AG04450 (cell line): ENCODE data around the gene PPP2R5E. TPM values are rescaled to one million over a fixed set of nuclear protein-coding genes. Genes with fewer than 3 reads are reported as not detected.

Source experiments
- CTCF ChIA-PET: fragments of 300-600, 350-600 bp; formaldehyde crosslinking; extraction: SDS; loops from one replicate; lab custom pipeline; 2022; ENCODE audit warnings: antibody characterized with exemption, inconsistent platforms; lab: Charles Lee
- POLR2A ChIA-PET: fragments of 350-600 bp; formaldehyde crosslinking; extraction: SDS; loops from one replicate; lab custom pipeline; 2021; ENCODE audit warnings: antibody characterized with exemption, inconsistent platforms; lab: Yijun Ruan, JAX
- DNase-seq: peaks from one replicate; pipeline ENCODE4 v3.0.0-alpha.2; 2011; ENCODE audit warnings: low read depth, low spot score
- H3K27ac ChIP-seq: one replicate; pipeline ENCODE4 v1.5.1; 2012; ENCODE audit warnings: low read depth, low read length, control low read depth
- H3K27me3 ChIP-seq: one replicate; pipeline ENCODE4 v1.6.0; 2012; ENCODE audit warnings: low read length; ENCODE audit not compliant: control insufficient read depth, insufficient read depth
- H3K4me3 ChIP-seq: 2 replicates; pipeline ENCODE4 v1.5.1; 2011; ENCODE audit warnings: mild to moderate bottlenecking, low read depth, low read length, control low read depth
- H3K9me3 ChIP-seq: 2 replicates; pipeline ENCODE4 v1.5.1; 2012; ENCODE audit warnings: low read length; ENCODE audit not compliant: control insufficient read depth, insufficient read depth
- CTCF ChIP-seq: IDR thresholded peaks from 2 replicates; pipeline ENCODE4 v1.5.1; 2011; ENCODE audit warnings: low read depth, low read length, control low read depth, inconsistent platforms
- polyA plus RNA-seq: library from polyadenylated mRNA; depleted of rRNA; stranded (reverse); fragments of >200 nt; gene quantifications from 2 replicates; pipeline ENCODE4 v1.2.3, GENCODE V29; 2011

The PPP2R5E gene
- polyA plus RNA-seq, 1 experiment: 20.3 TPM

- Histone ChIP-seq H3K27ac (no peak overlapping the region), H3K9me3 (no peaks in the 10 kb centered on the region), H3K27me3 (no peaks in the 10 kb centered on the region), H3K4me3 (no peak overlapping the region)
- ChIA-PET CTCF (no interaction called here), POLR2A (no interaction called here)
- DNase-seq: no peak
- no peak for TF ChIP-seq CTCF
These were observed 138.3 kb downstream of the PPP2R5E start for GRCh38 chr14:63404906-63405305.

- Histone ChIP-seq H3K9me3 (no peaks in the 10 kb centered on the region), H3K27ac (no peak overlapping the region), H3K27me3 (no peaks in the 10 kb centered on the region), H3K4me3 (no peak overlapping the region)
- ChIA-PET POLR2A (no interaction called here), CTCF (interaction anchor here (0.7 to 1.1 kb wide), 2 partner anchors 13 to 369 kb away, joined by 3 to 4 read pairs; no protein-coding TSS in a partner anchor)
- TF ChIP-seq CTCF: no peak
- no peak for DNase-seq
These were observed 141.5 kb downstream of the PPP2R5E start for GRCh38 chr14:63401646-63402045.

GRCh38 chr14:63398952-63399351 is 144.2 kb downstream of the PPP2R5E start:
- CTCF ChIA-PET: interaction anchor here (1.6 kb wide), 1 partner anchor 10 kb away, joined by 7 read pairs; no protein-coding TSS in a partner anchor
- TF ChIP-seq CTCF: no peak
- H3K27me3 ChIP-seq: no peaks in the 10 kb centered on the region
- H3K4me3 ChIP-seq: no peak overlapping the region
- H3K27ac ChIP-seq: no peak overlapping the region
- DNase-seq: no peak
- H3K9me3 ChIP-seq: no peaks in the 10 kb centered on the region
- POLR2A ChIA-PET: no interaction called here

GRCh38 chr14:63394841-63395240 is 148.3 kb downstream of the PPP2R5E start:
- no peak overlapping the region for H3K27ac ChIP-seq
- H3K4me3 ChIP-seq: no peak overlapping the region
- H3K27me3 ChIP-seq: no peaks in the 10 kb centered on the region
- CTCF ChIA-PET: interaction anchor here (1.0 kb wide), 1 partner anchor 149 kb away, joined by 3 read pairs; no protein-coding TSS in a partner anchor
- no peak for TF ChIP-seq CTCF
- POLR2A ChIA-PET: no interaction called here
- no peaks in the 10 kb centered on the region for H3K9me3 ChIP-seq
- DNase-seq: no peak

GRCh38 chr14:63394432-63394831 is 148.7 kb downstream of the PPP2R5E start:
- no peak for TF ChIP-seq CTCF
- ChIA-PET POLR2A (no interaction called here), CTCF (interaction anchor here (1.0 kb wide), 1 partner anchor 150 kb away, joined by 3 read pairs; no protein-coding TSS in a partner anchor)
- no peaks in the 10 kb centered on the region for H3K9me3 ChIP-seq
- no peaks in the 10 kb centered on the region for H3K27me3 ChIP-seq
- no peak overlapping the region for H3K4me3 ChIP-seq
- no peak for DNase-seq
- no peak overlapping the region for H3K27ac ChIP-seq
